Muscle of arm (tissue), 14 donors: Measurements from ENCODE around the gene KLRF1. TPM values are rescaled to one million over a fixed set of nuclear protein-coding genes. Genes with fewer than 3 reads are reported as not detected.

ENCODE experiments used
- DNase-seq: peaks from one replicate; pipeline ENCODE4 v3.0.0-alpha.2; 2013
- long read RNA-seq, 11 donors: transcript quantifications; one replicate each; lab custom pipeline, GENCODE V29; 2026
- polyA plus RNA-seq, 12 donors: library from polyadenylated mRNA; unstranded; fragments of 120-200 nt; gene quantifications; one replicate each; pipeline ENCODE4 v1.2.1, GENCODE V29; 2013; ENCODE audit not compliant: insufficient read length in 12 of 12

KLRF1 gene
- under 1 TPM in 8 of 12 donors, not detected in 4; 0.14 to 0.85 (median 0.46) TPM for polyA plus RNA-seq
- long read RNA-seq, donor 1: 0 reads
- long read RNA-seq, donor 2: 0 reads
- long read RNA-seq, donor 3: 0 reads
- long read RNA-seq, donor 4: 0 reads
- long read RNA-seq, donor 5: 0 reads
- long read RNA-seq, donor 6: 0 reads
- long read RNA-seq, donor 7: 0 reads
- long read RNA-seq, donor 8: 0 reads
- long read RNA-seq, donor 9, partial matches to known transcripts: 0 of 1 reads
- long read RNA-seq, donor 9, other reads (novel, unspliced or antisense): 0 of 1 reads
- long read RNA-seq, donor 10: 0 reads
- long read RNA-seq, donor 11: 0 reads

GRCh38 chr12:9827209-9827888 lies at the start of gene KLRF1:
TSS of gene KLRF1 (plus strand) at chr12:9827481. CDS start at chr12:9827545, 64 bp downstream.
- no peak for DNase-seq

- DNase-seq: no peak
These were observed 48.1 kb upstream of the KLRF1 start for GRCh38 chr12:9779209-9779608.

- no peak for DNase-seq
These were observed 45.9 kb upstream of the KLRF1 start for GRCh38 chr12:9781360-9781759.

GRCh38 chr12:9782547-9783382 lies 44.5 kb upstream of the KLRF1 start:
- DNase-seq: no peak

- DNase-seq: no peak
These were observed 43.0 kb upstream of the KLRF1 start for GRCh38 chr12:9784326-9784725.

GRCh38 chr12:9784816-9785215 lies 42.5 kb upstream of the KLRF1 start:
- DNase-seq: no peak

GRCh38 chr12:9786726-9787717 lies 40.3 kb upstream of the KLRF1 start:
- no peak for DNase-seq

GRCh38 chr12:9792185-9792900 lies 34.9 kb upstream of the KLRF1 start:
- DNase-seq: no peak

GRCh38 chr12:9792961-9793617 lies 34.2 kb upstream of the KLRF1 start:
- no peak for DNase-seq

GRCh38 chr12:9793779-9794395 lies 33.4 kb upstream of the KLRF1 start:
- no peak for DNase-seq

- DNase-seq: no peak
These were observed 32.7 kb upstream of the KLRF1 start for GRCh38 chr12:9794484-9795093.

GRCh38 chr12:9795945-9796344 lies 31.3 kb upstream of the KLRF1 start:
- no peak for DNase-seq

GRCh38 chr12:9796346-9796745 lies 30.9 kb upstream of the KLRF1 start:
- no peak for DNase-seq

- no peak for DNase-seq
These were observed 30.3 kb upstream of the KLRF1 start for GRCh38 chr12:9796971-9797370.

- no peak for DNase-seq
These were observed 29.3 kb upstream of the KLRF1 start for GRCh38 chr12:9797722-9798619.

- no peak for DNase-seq
These were observed 27.3 kb upstream of the KLRF1 start for GRCh38 chr12:9799961-9800360.

- no peak for DNase-seq
These were observed 21.4 kb upstream of the KLRF1 start for GRCh38 chr12:9805883-9806282.

- DNase-seq: no peak
These were observed 20.6 kb upstream of the KLRF1 start for GRCh38 chr12:9806714-9807113.
